NCI-H2029 (cell line): ENCODE results near the gene ASB9.
"Not testable (repeated sequence)": the region's sequence is repeated elsewhere in the genome, so short reads cannot be mapped to it uniquely, and the experiment has no call there.

Experiments
- DNase-seq: peaks from one replicate; lab custom pipeline; 2025; lab: John Stamatoyannopoulos, UW

ASB9 gene

DNA sequence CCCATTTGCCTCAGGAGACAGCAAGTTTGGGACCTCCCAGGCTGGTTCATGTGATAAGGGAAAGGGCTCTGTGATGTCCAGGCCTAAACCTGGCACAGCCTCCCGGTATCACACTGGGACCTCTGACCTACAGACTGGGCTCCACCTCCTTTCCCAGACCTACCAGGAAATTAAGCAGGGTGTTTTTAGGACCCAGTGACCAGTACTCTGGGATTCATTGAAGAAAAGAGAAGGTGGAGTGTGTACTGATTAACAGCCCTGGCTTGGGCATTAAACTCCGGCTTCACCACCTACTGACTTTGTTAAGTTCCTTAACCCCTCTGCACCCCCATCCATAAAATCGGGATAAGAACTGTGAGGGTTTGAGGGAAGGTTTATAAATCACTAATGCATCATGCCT lies 28.6 kb downstream of the ASB9 start:
- DNase-seq: no peak

DNA sequence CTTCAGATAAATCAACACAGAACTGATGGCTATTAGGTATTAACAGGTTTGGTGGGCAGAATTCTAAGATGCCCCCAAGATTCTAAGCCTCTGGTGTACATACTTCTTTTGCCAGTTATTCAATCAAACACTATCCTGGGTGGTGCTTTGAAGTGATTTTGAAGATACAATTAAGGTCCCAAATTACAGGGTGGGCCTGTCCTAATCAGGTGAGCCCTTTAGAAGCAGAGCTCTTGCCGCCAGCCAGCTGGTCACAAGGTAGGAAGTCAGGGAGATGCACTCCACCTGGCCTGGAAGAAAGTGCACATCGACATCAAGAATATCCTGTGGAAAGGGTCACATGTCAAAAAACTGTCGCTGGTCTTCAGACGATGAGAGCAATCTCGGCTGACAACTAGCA lies 29.5 kb downstream of the ASB9 start:
- no peak for DNase-seq

DNA sequence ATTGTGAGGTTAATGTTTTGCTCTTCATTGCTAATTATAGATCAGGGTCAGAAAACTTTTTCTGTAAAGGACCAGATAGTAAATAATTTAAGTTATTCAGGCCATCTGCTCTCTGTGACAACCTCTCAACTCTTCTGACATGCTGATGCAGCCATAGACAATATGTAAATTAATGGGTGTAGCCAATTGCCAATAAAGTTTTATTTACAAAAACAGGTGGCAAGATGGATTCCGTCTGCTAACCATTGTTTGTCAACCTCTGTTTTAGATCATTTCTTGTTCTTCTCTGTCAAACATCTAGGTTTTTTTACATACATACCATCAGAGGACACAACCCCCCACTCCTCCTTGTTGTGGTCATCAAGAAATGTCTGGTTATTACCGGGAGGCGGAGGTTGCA lies 33.7 kb downstream of the ASB9 start:
- no peak for DNase-seq

DNA sequence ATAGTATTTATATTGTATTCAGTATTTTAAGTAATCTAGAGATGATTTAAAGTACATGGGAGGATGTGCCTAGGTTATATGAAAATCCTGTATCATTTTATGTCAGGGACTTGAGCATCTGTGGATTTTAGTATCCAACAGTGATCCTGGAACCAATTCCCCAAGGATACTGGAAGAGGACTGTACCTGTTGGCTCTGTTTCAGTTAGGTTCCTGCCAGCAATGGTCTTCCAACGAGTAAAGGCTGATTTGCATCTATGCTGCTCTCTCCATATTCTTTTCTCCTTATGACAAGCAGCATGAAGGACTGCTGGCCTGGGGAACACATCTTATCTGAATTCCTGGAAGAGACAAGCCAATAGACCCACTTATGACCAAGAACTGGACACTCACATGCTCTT lies 34.9 kb downstream of the ASB9 start:
- DNase-seq: no peak

DNA sequence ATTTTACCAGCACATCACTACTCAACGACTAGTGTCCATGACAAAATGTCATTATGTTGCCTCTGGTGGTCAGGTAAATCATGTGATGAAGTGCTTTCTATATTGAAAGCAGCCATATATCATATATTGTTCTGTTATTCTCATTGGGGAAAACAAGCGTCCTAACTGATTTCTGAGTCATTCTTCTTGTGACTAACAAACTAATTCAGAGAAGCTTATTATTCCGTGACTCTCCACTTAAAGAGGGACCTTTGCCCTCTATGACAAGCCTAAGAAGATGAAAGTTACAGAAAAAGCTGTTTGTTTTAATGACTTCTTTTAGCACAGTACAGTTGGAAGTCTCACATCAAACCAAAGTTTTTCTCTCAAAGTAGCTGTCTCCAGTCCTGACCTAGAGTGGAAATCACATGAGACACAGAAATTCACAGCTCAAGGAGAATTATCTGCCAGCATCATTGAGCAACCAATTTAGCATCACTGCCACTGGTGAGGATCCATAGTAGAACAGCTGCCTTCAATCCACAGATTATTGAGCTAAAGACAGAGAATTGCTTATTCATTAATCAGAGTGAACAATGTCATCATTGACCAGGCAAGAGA lies 36.4 kb downstream of the ASB9 start:
- DNase-seq: no peak

DNA sequence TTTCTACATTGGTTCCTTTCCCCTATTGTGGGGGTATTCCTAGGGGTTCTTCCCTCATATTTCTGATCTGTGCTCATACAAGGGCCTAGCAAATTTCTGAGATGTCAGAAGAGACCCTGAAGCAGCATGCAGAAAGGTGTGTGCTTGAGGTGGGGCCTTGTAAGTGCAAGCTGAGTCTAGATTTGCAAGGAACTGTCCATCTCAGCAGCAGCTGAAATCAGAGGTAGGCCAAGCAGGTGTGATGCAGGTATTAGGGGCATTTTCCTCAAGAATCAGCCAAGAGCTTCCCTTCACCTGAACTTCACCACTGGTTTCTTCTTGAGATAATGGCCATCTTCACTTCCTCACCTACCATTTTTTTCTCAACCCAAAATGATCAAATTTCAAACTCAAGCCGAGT lies 45.1 kb downstream of the ASB9 start:
- no peak for DNase-seq

DNA sequence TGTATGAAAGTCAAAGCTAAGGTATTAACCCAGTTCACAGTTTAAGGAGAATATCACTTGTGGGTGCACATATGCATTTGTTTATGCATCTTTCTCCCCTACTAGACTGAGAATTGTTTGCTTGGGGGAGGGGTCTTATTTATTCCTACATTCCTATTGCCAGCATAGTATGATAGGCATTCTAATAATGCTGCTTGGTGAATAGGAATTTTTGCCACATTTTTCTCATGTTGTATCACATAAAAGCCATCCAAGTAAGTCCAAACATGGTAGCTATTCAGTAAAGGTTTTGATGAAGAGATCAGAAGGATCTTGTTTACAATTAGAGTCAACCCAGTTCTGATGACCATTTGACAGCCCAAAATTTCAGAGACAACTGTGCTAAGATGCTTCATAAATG lies 48.6 kb downstream of the ASB9 start:
- DNase-seq: no peak

DNA sequence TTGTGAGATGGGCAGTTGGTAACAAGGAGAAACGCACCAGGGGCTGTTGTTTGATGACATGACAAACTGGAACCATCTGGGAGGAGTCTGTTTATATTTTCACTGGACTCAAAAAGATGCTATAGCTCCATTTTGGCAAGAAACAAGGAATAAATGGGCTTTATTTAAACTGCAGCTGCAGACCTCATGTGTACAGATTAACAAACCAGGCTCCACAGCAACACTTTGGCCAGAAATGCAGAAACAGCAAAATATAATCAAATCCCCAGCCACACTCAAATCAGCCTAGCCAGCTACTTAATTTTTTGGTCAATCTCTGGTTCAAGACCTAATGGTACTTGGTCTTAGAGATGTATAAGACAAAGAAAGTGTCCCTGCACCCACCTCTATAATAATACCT lies 52.7 kb downstream of the ASB9 start:
- DNase-seq: no peak

DNA sequence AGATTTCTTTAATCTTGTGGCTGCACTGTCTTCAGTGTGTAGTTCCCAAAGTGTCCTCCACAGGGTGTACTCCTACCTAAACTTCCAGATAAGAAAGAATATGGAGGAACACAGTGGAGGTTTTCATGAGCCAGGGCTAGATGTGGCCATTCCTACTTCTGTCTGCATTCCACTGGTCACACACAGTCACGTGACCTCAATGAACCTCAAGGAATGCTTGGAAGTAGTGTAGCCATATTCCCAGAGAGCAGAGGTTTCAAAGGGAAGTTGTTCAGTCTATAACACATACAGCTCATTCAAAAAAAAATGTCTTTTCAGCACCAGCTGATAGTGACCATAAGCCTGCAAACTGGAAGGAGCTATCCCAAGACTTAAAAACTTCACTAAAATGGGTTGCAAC lies 53.6 kb downstream of the ASB9 start:
- no peak for DNase-seq

DNA sequence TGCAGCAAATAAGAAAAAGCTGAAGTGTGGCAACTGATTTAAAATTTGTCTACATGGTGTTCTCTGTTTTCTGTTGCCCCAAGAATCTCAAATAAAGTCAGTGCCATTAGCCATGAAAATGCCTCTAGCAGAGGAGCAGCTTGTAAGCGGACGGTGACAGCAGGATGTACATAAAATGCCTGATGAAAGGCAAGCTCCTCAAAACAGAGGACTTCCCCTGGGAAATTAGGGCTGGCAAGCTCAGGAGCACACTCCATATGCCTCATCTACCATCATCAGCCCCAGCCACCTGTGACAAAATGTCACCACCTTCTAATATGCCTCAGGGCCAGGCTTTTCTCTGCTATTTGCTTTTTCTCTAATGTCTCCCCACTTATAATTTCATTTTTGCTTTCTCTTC lies 54.5 kb downstream of the ASB9 start:
- DNase-seq: no peak

DNA sequence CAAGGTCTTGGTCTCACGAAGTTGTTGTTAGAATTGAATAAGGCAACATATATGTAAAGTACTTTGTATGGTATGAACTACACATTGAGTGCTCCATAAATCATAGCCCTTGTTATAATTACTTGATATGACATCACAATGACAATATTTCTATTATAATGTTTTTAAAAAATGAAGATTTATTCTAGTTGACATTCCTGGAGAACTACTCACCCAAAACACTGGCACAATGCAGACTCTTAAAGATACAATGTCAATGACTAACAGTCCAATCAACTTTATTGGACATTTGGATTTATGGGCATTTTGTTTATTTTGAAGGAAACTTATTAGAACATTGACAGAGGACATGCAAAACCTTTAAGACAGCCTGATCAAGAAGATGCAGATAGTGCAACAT lies 55.3 kb downstream of the ASB9 start:
- no peak for DNase-seq

DNA sequence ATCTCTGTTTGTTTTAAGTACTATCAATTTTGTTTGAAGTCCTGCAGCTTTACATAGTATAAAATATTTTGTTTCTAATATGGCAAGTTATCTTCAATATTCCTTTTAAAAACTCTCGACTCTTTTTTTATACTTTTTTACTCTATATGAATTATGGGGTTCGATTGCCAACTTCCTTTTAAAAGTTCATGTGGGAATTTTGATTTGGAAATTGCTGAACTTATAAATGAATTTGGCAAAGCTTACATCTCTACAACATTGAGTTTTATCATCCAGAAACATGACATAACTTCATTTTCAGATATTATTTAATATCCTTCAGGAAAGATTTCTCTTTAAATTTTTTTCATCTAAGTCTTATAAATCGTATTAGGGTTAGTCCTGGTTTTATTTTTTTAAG lies 60.8 kb downstream of the ASB9 start:
- DNase-seq: no peak

DNA sequence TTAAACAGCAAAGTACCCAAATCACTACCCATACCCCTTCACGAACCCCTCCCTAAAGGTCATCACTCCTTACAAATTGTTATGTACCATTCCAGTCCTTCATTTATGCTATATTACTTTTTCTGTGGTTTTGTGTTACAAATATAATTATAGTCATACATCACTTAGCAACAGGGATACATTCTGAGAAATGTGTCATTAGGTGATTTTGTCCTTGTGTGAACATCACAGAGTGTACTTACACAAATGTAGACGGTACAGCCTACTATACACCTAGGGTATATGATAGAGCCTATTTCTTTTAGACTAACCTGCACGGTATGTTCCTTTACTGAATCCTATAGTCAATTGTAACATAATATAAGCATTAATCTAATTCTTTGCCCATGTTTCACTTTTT lies 61.9 kb downstream of the ASB9 start:
- no peak for DNase-seq

DNA sequence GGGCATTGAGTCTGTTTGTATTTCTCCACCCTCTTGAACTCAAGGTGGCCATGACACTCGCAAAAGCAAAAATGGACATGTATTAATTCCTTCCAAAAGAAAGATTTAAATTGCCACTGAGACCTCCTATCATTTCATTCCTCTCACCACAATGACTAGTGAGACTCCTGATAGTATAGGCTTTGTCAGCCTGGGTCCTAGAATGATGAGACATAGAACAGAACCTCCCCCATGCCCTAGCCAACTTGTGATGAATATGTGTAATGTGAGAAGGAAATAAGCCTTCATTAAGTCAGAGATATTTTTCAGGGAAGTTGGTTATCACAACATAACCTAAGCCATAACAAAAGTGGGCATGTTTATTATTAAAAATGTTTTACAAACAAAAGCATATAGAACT lies 62.5 kb downstream of the ASB9 start:
- no peak for DNase-seq

DNA sequence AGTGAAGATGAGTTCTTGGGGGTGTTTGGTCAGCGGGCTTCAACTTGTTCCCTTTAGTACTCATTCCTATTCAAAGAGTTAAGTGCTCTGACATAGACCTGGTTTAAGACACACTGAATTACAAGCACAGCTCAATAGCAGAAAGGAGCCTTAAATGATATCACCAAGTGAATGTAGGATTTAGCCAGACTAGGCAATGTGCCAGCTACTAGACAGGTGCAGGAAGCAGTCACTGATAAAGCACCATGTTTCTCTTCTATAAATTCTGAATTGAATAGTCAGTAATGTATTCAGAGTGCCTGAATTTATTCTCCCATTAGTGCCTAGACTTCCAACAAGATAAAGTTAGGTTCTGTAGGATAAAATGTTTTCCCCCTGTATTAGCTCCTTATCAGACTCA lies 63.6 kb downstream of the ASB9 start:
- peak; percentile 29 for DNase-seq

DNA sequence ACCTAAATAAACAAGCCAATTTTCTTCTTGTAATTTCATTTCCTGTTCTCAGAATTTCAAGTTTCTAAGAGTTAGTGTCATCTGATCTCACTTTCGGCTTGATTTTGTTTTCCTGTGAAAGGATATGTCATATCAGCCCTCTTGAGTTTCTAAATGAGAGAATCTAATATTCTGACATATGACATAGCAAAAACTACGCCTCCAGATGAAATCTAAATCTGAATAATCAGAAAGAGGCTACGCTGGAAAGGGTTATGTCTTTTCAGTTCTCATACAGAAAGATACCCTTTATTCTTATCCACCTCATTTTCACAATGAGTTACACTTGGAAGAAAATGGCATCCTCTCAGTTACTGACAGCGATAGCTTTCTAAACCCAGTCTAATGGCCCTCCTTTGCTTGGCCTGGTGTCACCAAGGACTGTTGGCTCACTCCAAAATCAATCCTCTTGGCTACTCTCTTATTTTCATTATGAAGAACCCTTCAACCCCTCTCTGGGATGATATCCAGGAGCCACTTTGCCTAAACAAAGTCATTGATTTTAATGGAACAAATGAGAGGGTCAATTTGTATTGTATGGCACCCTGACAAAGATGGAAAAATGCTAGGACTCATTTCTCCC lies 65.6 kb downstream of the ASB9 start:
- DNase-seq: peak; percentile 32

DNA sequence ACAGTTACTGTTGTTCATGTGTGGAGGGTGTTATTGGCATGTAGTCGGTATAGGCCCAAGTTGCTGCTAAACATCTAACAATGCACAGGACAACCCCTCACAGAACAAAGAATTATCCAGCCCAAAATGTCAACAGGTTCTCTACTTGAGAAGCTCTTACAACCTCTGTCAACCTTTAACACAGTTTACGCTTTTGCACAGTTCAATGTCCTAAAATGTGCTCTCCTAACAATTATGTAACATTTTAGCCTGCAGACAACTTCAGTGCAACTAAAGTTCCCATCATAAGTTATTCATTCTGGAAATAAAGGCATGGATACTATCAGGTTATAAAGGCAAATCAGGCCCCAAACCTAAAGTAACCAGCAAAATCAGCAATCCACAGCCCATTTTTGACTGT lies 66.2 kb downstream of the ASB9 start:
- no peak for DNase-seq

DNA sequence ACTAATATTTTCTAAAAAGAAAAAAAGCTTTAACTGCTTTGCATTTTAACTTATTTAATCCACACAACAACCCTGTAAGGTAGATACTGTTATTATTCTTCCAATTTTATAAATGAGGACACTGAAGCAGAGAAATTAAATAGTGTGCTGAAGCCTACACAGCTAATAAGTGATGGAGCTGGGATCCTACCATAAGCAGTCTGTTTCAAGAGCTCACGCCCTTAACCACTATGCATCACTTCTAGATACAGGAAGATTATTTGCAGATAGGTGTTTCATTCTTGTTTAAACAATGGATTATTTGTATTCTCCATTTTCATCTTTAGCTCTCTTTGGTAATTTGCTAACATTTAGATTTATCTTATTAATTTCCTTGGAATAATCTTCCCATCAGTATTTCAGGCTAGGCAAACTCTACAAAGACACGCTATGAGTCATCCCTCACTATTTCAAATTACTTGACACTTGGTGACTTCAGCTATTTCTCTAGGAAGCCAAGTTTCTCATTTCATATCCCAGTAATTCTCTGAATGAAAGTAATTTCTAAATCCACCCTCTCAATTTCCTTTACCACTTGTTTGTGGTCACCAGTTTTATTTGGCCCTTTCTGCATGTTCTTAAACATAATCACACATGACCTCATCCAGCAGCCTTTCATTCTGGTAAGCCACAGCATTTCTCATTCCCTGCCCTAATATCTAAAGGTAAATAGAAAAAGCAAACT lies 67.3 kb downstream of the ASB9 start:
- DNase-seq: no peak

DNA sequence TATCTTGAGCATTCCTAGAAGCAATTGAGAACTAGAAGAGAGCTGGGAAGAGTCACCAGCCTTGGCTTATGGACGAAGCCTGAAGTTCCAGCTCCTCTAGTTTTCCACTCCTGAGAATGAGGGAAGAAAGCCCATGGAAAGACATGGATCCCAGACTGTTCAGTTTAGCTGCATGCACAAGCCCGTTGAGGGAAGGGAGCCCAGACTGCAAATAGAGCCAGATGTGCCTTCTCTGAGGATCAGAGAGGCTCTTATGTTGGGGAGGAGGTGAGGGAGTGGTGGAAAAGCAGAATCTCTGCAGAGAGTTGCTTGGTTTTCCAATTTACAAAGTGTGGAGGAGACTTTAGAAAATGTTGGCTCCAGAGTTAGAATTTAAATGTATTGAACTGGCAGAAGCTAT lies 69.0 kb downstream of the ASB9 start:
- no peak for DNase-seq

DNA sequence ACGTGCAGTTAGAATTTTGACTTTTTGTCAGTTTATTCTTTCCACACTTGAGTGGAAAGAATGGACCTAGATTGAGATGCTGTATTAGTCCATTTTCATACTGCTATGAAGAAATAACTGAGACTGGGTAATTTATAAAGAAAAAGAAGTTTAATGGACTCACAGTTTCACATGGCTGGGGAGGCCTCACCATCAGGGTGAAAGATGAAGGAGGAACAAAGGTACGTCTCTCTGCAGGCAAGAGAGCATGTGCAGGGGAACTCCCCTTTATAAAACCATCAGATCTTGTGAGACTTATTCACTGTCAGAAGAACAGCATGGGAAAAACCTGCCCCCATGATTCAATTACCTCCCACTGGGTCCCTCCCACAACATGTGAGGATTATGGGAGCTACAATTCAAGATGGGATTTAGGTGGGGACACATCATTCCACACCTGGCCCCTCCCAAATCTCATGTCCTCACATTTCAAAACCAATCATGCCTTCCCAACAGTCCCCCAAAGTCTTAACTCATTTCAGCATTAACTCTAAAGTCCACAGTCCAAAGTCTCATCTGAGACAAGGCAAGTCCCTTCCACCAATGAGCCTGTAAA lies 71.2 kb downstream of the ASB9 start:
- DNase-seq: not testable (repeated sequence)

DNA sequence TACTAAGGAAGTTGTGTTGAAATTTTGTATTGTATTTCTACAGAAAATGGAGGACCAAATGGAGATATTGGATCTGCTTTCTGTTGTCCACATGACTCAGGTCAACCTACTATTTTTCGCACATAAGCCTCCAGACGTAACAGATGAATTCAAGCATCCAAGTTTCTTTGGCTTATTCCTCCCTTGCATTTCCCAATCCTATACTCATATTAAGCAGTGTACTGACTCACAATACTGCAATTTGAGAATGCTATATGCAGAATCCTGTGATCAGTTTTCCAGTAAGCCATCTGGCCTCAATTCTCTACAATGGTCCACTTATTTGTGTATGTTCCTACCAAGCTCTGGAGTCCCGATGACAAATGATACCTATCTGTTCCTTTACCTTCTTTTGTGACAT lies 75.7 kb downstream of the ASB9 start:
- DNase-seq: no peak
